Neural cell (in vitro differentiated cells): ENCODE results near the gene AKAP5. TPM values are rescaled to one million over a fixed set of nuclear protein-coding genes. Genes with fewer than 3 reads are reported as not detected.

Experiments used
- H2AFZ ChIP-seq: fragments of 200-600, 300-800 bp; sonication (generic), shearing (Covaris generic); 2 replicates; pipeline ENCODE4 v1.6.0; 2014; ENCODE audit warnings: low read depth, mild to moderate bottlenecking, antibody characterized with exemption, low read length, moderate library complexity
- H3F3A ChIP-seq: fragments of 200-600 bp; shearing (Covaris generic); 2 replicates; pipeline ENCODE4 v1.6.1; 2016; ENCODE audit warnings: mild to moderate bottlenecking, moderate library complexity, mixed read lengths, antibody characterized with exemption, low read length; ENCODE audit not compliant: insufficient read depth, poor library complexity, severe bottlenecking
- H3K27ac ChIP-seq: fragments of 200-600, 300-800 bp; sonication (generic), shearing (Covaris generic); 2 replicates; pipeline ENCODE4 v1.5.1; 2014; ENCODE audit warnings: mild to moderate bottlenecking, low read length, moderate library complexity
- H3K27me3 ChIP-seq: fragments of 300-800, 200-600 bp; sonication (generic), shearing (Covaris generic); 2 replicates; pipeline ENCODE4 v1.6.0; 2014; ENCODE audit warnings: mild to moderate bottlenecking, low read depth, low read length, moderate library complexity; ENCODE audit not compliant: insufficient read depth
- H3K36me3 ChIP-seq: fragments of 300-800, 200-600 bp; sonication (generic), shearing (Covaris generic); 2 replicates; pipeline ENCODE4 v1.5.1; 2014; ENCODE audit warnings: mild to moderate bottlenecking, antibody characterized with exemption, low read length, moderate library complexity; ENCODE audit not compliant: insufficient read depth
- H3K4me2 ChIP-seq: fragments of 300-800, 200-600 bp; sonication (generic), shearing (Covaris generic); 2 replicates; pipeline ENCODE4 v1.6.0; 2014; ENCODE audit warnings: mild to moderate bottlenecking, low read length
- H3K4me3 ChIP-seq: fragments of 300-800, 200-600 bp; sonication (generic), shearing (Covaris generic); 2 replicates; pipeline ENCODE4 v1.5.1; 2014; ENCODE audit warnings: mild to moderate bottlenecking, low read length, moderate library complexity
- H3K79me2 ChIP-seq: fragments of 200-600 bp; shearing (Covaris generic); replicated peaks from 2 replicates; pipeline ENCODE4 v1.6.0; 2014; ENCODE audit warnings: mild to moderate bottlenecking, low read length, moderate library complexity; ENCODE audit not compliant: insufficient read depth
- H3K9ac ChIP-seq: fragments of 300-800, 200-600 bp; sonication (generic), shearing (Covaris generic); 2 replicates; pipeline ENCODE4 v1.6.1; 2016; ENCODE audit warnings: mild to moderate bottlenecking, low read length, mixed read lengths
- H3K9me2 ChIP-seq: fragments of 200-600 bp; shearing (Covaris generic); 2 replicates; pipeline ENCODE4 v1.6.1; 2016; ENCODE audit warnings: mild to moderate bottlenecking, low read length, mixed read lengths; ENCODE audit not compliant: insufficient read depth
- H3K9me3 ChIP-seq: fragments of 200-600, 300-800 bp; sonication (generic), shearing (Covaris generic); 2 replicates; pipeline ENCODE4 v1.6.1; 2016; ENCODE audit warnings: mild to moderate bottlenecking, mixed run types, low read length, moderate library complexity, mixed read lengths
- H4K20me1 ChIP-seq: fragments of 200-600 bp; shearing (Covaris generic); 2 replicates; pipeline ENCODE4 v1.6.1; 2016; ENCODE audit warnings: mild to moderate bottlenecking, mixed run types; ENCODE audit not compliant: insufficient read depth
- EP300 ChIP-seq: fragments of 450-650 bp; conservative IDR thresholded peaks from 2 replicates; pipeline ENCODE4 v1.6.1; 2014; ENCODE audit warnings: antibody characterized with exemption, mild to moderate bottlenecking, moderate library complexity; ENCODE audit not compliant: poor library complexity, severe bottlenecking
- EZH2 ChIP-seq: fragments of 200-600, 300-800 bp; shearing (Covaris generic), sonication (generic); IDR thresholded peaks from 2 replicates; pipeline ENCODE4 v1.6.1; 2014; ENCODE audit warnings: antibody characterized with exemption, low read length, borderline replicate concordance, mild to moderate bottlenecking; ENCODE audit not compliant: insufficient read depth, poor library complexity, severe bottlenecking
- MXI1 ChIP-seq: fragments of 450-650 bp; conservative IDR thresholded peaks from 2 replicates; pipeline ENCODE4 v1.6.1; 2014; ENCODE audit warnings: antibody characterized with exemption, mild to moderate bottlenecking; ENCODE audit not compliant: poor library complexity, severe bottlenecking
- POLR2AphosphoS5 ChIP-seq: IDR thresholded peaks from 2 replicates; pipeline ENCODE4 v1.6.1; 2012
- RAD21 ChIP-seq: fragments of 450-650 bp; conservative IDR thresholded peaks from 2 replicates; pipeline ENCODE4 v1.6.1; 2014; ENCODE audit warnings: antibody characterized with exemption, mild to moderate bottlenecking, moderate library complexity
- REST ChIP-seq: IDR thresholded peaks from 2 replicates; pipeline ENCODE4 v1.6.1; 2012; ENCODE audit warnings: borderline replicate concordance
- SMC3 ChIP-seq: fragments of 450-650 bp; conservative IDR thresholded peaks from 2 replicates; pipeline ENCODE4 v1.6.1; 2014; ENCODE audit warnings: antibody characterized with exemption, mild to moderate bottlenecking, moderate library complexity; ENCODE audit not compliant: poor library complexity
- TAF1 ChIP-seq: IDR thresholded peaks from 2 replicates; pipeline ENCODE4 v1.6.1; 2012; ENCODE audit warnings: low read depth
- polyA plus RNA-seq: library from polyadenylated mRNA; depleted of rRNA; stranded (reverse); fragments of >200 nt; gene quantifications from 2 replicates; pipeline ENCODE4 v1.2.3, GENCODE V29; 2014
- TF ChIP-seq, protein P1 (sequence below): fragments of 450-650 bp; IDR thresholded peaks from 2 replicates; pipeline ENCODE4 v1.5.1; 2014; ENCODE audit warnings: antibody characterized with exemption, mild to moderate bottlenecking, moderate library complexity; ENCODE audit not compliant: poor library complexity, severe bottlenecking

Gene AKAP5
- polyA plus RNA-seq, 1 donor from 2014 or later: 1.8 TPM

DNA sequence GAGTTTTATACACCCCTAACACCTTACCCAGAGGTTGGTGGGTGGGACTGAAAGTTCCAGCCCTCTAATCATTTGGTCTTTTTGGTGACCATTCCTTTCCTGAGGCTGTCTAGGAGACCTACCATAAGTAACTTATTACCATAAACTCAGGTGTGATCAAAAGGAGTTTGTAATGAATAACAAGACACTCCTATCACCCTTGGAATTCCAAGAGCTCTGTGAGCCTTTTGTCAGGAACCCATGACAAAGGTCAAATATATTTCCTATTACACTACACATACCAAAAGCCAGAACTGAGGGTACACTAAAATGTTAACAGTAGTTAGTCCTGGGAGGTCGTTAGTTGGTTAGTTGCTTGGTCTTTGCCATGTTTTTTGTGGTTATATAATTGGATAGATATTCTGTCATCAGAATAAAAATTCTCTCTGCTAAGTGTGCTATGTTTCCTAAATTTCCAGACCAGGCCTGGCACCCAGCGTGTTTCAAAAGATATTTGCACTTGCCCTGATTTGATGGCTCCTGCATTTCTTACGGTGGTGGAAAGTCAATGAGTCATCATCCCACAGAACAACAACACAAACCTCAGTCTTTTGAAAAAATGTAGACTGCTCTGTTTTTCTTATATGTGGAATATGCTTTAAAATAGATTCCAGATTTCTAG lies 27.0 kb upstream of the AKAP5 start:
- no peak overlapping the region for H3K9ac ChIP-seq
- H3K9me3 ChIP-seq: no peaks in the 10 kb centered on the region
- no peak overlapping the region for H3K4me2 ChIP-seq
- H3K4me3 ChIP-seq: no peak overlapping the region
- TF ChIP-seq SMC3 (no peak), EP300 (no peak), REST (no peak), POLR2AphosphoS5 (no peak), TAF1 (no peak), RAD21 (no peak), EZH2 (no peak), MXI1 (no peak)
- TF ChIP-seq, protein P1, sequence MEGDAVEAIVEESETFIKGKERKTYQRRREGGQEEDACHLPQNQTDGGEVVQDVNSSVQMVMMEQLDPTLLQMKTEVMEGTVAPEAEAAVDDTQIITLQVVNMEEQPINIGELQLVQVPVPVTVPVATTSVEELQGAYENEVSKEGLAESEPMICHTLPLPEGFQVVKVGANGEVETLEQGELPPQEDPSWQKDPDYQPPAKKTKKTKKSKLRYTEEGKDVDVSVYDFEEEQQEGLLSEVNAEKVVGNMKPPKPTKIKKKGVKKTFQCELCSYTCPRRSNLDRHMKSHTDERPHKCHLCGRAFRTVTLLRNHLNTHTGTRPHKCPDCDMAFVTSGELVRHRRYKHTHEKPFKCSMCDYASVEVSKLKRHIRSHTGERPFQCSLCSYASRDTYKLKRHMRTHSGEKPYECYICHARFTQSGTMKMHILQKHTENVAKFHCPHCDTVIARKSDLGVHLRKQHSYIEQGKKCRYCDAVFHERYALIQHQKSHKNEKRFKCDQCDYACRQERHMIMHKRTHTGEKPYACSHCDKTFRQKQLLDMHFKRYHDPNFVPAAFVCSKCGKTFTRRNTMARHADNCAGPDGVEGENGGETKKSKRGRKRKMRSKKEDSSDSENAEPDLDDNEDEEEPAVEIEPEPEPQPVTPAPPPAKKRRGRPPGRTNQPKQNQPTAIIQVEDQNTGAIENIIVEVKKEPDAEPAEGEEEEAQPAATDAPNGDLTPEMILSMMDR: no peak
- no peaks in the 10 kb centered on the region for H3K36me3 ChIP-seq
- no peaks in the 10 kb centered on the region for H3K79me2 ChIP-seq
- H3K27me3 ChIP-seq: no peaks in the 10 kb centered on the region
- no peak overlapping the region for H3K27ac ChIP-seq
- H2AFZ ChIP-seq: no peak overlapping the region
- no peaks in the 10 kb centered on the region for H3F3A ChIP-seq
- H4K20me1 ChIP-seq: no peaks in the 10 kb centered on the region
- H3K9me2 ChIP-seq: no peaks in the 10 kb centered on the region

- no peak overlapping the region for H3K9ac ChIP-seq
Observed at GRCh38 chr14:64439141-64439540, 26.2 kb upstream of the AKAP5 start.

More at GRCh38 chr14:64439141-64439540, 26.2 kb upstream of the AKAP5 start:
- Histone ChIP-seq H3F3A (no peaks in the 10 kb centered on the region), H3K27me3 (no peaks in the 10 kb centered on the region), H3K27ac (no peak overlapping the region), H3K36me3 (no peaks in the 10 kb centered on the region), H3K79me2 (no peaks in the 10 kb centered on the region), H4K20me1 (no peaks in the 10 kb centered on the region), H2AFZ (no peak overlapping the region), H3K4me3 (no peak overlapping the region), H3K9me3 (no peaks in the 10 kb centered on the region), H3K4me2 (no peak overlapping the region), H3K9me2 (no peaks in the 10 kb centered on the region)
- no peak for TF ChIP-seq EZH2
- TF ChIP-seq, protein P1: no peak
- TF ChIP-seq TAF1: no peak
- TF ChIP-seq MXI1: no peak
- TF ChIP-seq REST: no peak
- no peak for TF ChIP-seq RAD21
- no peak for TF ChIP-seq EP300
